HG03095 (cell line): Measurements from ENCODE around the gene SYT15B.
"Not testable (repeated sequence)": the region's sequence is repeated elsewhere in the genome, so short reads cannot be mapped to it uniquely, and the experiment has no call there.

Experiments
- ATAC-seq: cut with Tn5 transposase; IDR thresholded peaks from one replicate; pipeline ENCODE4 v1.9.1; 2021; ENCODE audit warnings: moderate library complexity; ENCODE audit not compliant: unreplicated experiment

Gene SYT15B

GRCh38 chr10:47763554-47764175, at the start of gene SYT15B:
SYT15B (minus strand) TSS chr10:47763592; CDS start chr10:47762640, 952 bp downstream.
- ATAC-seq = not testable (repeated sequence)

- not testable (repeated sequence) for ATAC-seq
Observed at GRCh38 chr10:47779590-47779989, 16.2 kb upstream of the SYT15B start.

- ATAC-seq = not testable (repeated sequence)
Observed at GRCh38 chr10:47775361-47776231, 12.2 kb upstream of the SYT15B start.

- not testable (repeated sequence) for ATAC-seq
Observed at GRCh38 chr10:47770745-47771144, 7.4 kb upstream of the SYT15B start.

GRCh38 chr10:47768578-47769115, 5.3 kb upstream of the SYT15B start:
- not testable (repeated sequence) for ATAC-seq

- not testable (repeated sequence) for ATAC-seq
Observed at GRCh38 chr10:47768085-47768484, 4.7 kb upstream of the SYT15B start.

GRCh38 chr10:47767236-47767635, 3.8 kb upstream of the SYT15B start:
- not testable (repeated sequence) for ATAC-seq

DNA sequence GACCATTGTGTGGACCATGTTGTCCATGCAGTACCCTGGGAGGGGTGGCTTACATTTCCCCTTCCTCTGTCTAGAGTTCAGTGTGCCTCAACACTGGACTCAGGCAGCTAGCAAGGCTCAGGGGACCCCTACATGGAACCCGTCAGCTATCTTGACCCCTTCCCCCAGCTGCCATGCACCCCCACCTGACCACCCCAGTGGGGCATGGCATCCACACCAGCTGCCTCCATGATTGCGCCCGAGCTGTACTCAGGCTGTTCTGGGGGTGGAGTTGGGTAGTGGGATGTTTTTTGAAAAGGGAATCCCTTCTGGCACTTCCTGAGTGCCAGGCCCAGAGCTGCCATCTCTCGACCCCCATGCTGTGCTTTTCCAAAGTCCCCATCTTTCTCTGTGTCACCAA, 1.8 kb upstream of the SYT15B start:
- ATAC-seq = not testable (repeated sequence)

- not testable (repeated sequence) for ATAC-seq
Observed at GRCh38 chr10:47762674-47763553, 478 bp downstream of the SYT15B start.

GRCh38 chr10:47758855-47759254, 4.5 kb downstream of the SYT15B start:
- not testable (repeated sequence) for ATAC-seq

DNA sequence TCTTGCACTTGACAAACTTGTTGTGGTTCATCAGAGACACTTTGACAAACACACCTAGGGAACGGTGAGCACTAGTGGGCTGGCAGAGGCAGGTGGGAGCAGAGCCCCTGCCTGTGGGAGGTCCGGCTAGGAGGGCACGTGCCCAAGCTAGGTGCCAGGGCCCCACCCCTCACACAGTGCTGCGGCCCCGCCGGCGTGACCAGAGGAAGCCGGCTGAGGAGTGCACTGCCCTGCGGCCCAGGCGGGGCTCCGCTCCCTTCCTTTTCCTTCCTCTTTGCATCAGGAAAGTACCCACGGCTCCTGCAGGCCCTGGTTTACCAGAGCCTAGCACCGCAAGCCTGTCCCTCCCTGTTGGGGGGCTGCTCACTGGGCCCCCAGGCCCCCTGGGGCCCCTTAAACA, 7.2 kb downstream of the SYT15B start:
- ATAC-seq = not testable (repeated sequence)

DNA sequence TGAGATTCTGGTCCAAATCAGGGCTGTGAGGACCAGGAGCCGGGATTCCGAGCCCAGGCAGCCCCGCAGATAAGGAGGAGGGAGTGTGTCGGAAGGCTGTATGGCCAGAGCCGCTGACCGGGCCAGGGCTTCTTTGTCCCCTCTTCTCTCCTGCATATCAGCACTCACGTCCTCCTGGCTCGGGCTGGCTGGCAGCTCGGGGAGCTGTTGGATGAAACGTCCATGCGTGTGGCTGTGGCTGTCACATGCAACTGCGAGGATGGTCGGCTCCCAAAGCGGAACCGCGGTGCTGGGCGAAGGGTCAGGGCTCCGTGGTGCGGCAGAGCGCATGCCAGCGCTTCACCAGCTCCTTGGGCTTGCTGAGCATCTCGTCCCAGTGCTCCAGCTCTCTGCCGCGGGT, 9.5 kb downstream of the SYT15B start:
- not testable (repeated sequence) for ATAC-seq

- ATAC-seq = not testable (repeated sequence)
Observed at GRCh38 chr10:47753176-47753575, 10.2 kb downstream of the SYT15B start.

GRCh38 chr10:47751821-47752220, 11.6 kb downstream of the SYT15B start:
- not testable (repeated sequence) for ATAC-seq

DNA sequence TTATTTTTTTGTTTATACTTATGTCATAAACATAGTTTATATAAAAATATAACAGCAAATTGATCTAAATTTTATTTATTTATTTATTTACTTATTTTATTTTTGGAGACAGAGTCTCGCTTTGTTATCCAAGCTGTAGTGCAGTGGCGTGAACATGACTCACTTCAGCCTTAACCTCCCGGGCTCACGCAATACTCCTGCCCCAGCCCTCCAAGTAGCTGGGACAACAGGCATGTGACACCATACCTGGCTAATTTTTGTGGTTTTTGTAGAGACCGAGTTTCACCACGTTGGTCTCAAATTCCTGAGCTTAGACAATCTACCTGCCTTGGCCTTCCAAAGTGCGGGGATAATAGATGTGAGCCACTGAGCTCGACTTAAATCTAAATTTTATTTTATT, 13.0 kb downstream of the SYT15B start:
- ATAC-seq = not testable (repeated sequence)

DNA sequence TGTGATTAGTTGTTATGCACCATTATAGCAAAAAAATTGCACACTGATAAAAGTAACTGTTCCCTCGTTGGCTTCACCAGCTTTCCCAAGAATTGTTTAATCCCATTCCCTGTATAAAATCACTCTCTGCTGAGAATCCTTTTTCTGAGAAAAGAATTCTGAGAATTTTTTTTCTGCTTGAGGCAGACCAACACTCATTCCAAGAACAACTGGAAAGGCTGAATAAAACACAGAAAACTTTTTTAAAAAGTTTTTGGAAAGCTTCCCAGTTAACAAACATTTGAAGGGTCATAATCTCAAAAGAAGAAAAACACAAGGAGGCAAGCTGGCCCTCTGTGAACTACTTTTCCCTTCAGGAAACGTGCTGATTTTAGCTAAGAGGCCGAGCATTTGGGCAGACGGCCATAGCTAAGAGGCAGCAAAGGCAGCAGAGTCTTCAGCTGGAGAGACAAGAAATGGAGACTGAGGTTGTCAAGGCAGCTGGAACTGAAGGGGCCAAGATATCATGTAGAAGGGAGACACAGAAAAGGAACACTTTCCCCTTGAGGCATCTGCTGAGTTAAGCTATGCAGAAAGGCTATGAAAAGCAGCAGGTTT, 16.5 kb downstream of the SYT15B start:
- not testable (repeated sequence) for ATAC-seq

DNA sequence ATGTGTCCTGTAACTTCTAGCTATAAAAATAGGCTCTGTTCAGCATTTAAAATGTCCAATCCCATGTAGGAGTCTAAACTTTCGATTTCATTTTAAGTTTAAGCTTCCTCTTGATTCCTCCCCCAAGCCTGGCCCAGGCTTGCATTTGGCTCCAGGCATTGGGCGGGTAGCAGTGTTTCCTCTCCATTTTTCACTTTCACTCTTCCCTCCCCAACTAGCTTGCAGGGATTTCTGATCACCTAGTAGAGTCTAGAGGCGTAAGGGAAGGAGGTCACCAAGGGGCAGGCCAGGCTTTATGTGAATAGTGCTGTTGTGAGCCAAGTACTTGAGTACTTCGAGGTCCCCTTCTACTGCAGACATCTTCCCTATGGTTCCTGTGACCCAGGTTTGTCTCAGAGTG, 18.5 kb downstream of the SYT15B start:
- ATAC-seq = not testable (repeated sequence)

GRCh38 chr10:47743611-47744550, 19.5 kb downstream of the SYT15B start:
- ATAC-seq = peak; percentile 68

DNA sequence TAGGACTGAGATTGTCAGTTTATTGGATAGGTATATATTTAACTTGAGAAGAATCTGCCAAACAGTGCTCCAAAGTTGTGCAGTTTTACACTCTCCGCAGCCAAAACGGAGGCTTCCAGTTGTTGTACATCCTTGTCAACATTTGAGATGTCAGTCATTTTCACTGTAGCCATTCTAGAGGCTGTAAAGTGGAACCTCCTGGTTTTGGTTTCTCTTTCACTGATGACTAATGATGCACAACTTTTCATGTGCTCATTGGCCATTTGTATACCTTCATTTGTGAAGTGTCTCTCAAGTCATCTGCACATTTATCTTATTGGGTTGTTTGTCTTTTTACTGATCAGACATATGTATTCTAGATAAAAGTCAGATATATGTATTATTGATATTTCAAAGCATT, 22.5 kb downstream of the SYT15B start:
- peak; percentile 67 for ATAC-seq
